CD14-positive monocyte (primary cell): ENCODE results near the gene LETM1. TPM values are rescaled to one million over a fixed set of nuclear protein-coding genes. Genes with fewer than 3 reads are reported as not detected.

ENCODE experiments used
- DNase-seq, 3 donors: peaks; one replicate each; pipeline ENCODE4 v3.0.0-alpha.2; 2011 to 2022
- H2AFZ ChIP-seq: 2 replicates; pipeline ENCODE4 v1.6.0; 2012; ENCODE audit warnings: mild to moderate bottlenecking, low read depth, low read length, inconsistent platforms; ENCODE audit not compliant: insufficient read depth, poor library complexity, severe bottlenecking
- H3K27ac ChIP-seq, 2 donors: 1 replicate in 1 of 2; 2 replicates in 1 of 2; pipeline ENCODE4 v1.5.1; 2012 to 2013; ENCODE audit warnings: low read length in 2 of 2, control low read depth in 1 of 2, inconsistent platforms in 1 of 2, low read depth in 1 of 2, mild to moderate bottlenecking in 1 of 2
- H3K27me3 ChIP-seq, 2 donors: one replicate each; pipeline versions ENCODE4 v1.6.0 to v1.6.1; 2011 to 2013; ENCODE audit warnings: low read length in 2 of 2; ENCODE audit not compliant: control insufficient read depth in 2 of 2, insufficient read depth in 2 of 2
- H3K36me3 ChIP-seq, 2 donors: replicated peaks in 1 of 2; 1 replicate in 1 of 2; 2 replicates in 1 of 2; pipeline versions ENCODE4 v1.5.1 to v1.6.1; 2012 to 2013; ENCODE audit warnings: low read length in 2 of 2, control low read depth in 1 of 2, inconsistent platforms in 1 of 2, mild to moderate bottlenecking in 1 of 2; ENCODE audit not compliant: insufficient read depth in 2 of 2, control insufficient read depth in 1 of 2
- H3K4me1 ChIP-seq, 2 donors: 1 replicate in 1 of 2; 2 replicates in 1 of 2; pipeline versions ENCODE4 v1.5.1 to v1.6.1; 2012 to 2013; ENCODE audit warnings: low read length in 2 of 2, control low read depth in 1 of 2, inconsistent platforms in 1 of 2, mild to moderate bottlenecking in 1 of 2, moderate library complexity in 1 of 2; ENCODE audit not compliant: insufficient read depth in 2 of 2, control insufficient read depth in 1 of 2
- H3K4me2 ChIP-seq: replicated peaks from 2 replicates; pipeline ENCODE3; 2012; ENCODE audit warnings: low read length, moderate library complexity, mild to moderate bottlenecking; ENCODE audit not compliant: poor library complexity, severe bottlenecking; ENCODE audit errors: extremely low read depth
- H3K4me3 ChIP-seq, 3 experiments: fragments of 200-600 bp in 1 of 3; sonication (generic) in 1 of 3; replicated peaks in 1 of 3; 1 replicate in 2 of 3; 2 replicates in 1 of 3; pipeline ENCODE4 v1.5.1; 2011 to 2013; ENCODE audit warnings: low read length in 3 of 3, mild to moderate bottlenecking in 3 of 3, control low read depth in 2 of 3, low read depth in 2 of 3, inconsistent platforms in 1 of 3, moderate library complexity in 1 of 3
- H3K79me2 ChIP-seq: 2 replicates; pipeline ENCODE4 v1.6.0; 2012; ENCODE audit warnings: mild to moderate bottlenecking, control low read depth, inconsistent platforms, low read length, moderate library complexity; ENCODE audit not compliant: insufficient read depth
- H3K9ac ChIP-seq: 2 replicates; pipeline ENCODE4 v1.6.0; 2017; ENCODE audit warnings: low read length, mild to moderate bottlenecking; ENCODE audit not compliant: insufficient read depth, poor library complexity, severe bottlenecking
- H3K9me3 ChIP-seq, 2 donors: replicated peaks in 1 of 2; 1 replicate in 1 of 2; 2 replicates in 1 of 2; pipeline versions ENCODE4 v1.5.1 to v1.6.1; 2012 to 2013; ENCODE audit warnings: low read length in 2 of 2, control low read depth in 1 of 2; ENCODE audit not compliant: control insufficient read depth in 1 of 2, insufficient read depth in 1 of 2
- H4K20me1 ChIP-seq: 2 replicates; pipeline ENCODE4 v1.6.0; 2012; ENCODE audit warnings: mild to moderate bottlenecking, low read length, control low read depth, moderate library complexity; ENCODE audit not compliant: insufficient read depth
- H3K27ac Mint-ChIP-seq, 7 donors: one replicate each; pipeline ENCODE4 v1.8.0; 2020; ENCODE audit warnings: mild to moderate bottlenecking in 7 of 7, mixed read lengths in 7 of 7, moderate library complexity in 6 of 7, inconsistent platforms in 2 of 7
- H3K27me3 Mint-ChIP-seq, 3 donors: one replicate each; pipeline ENCODE4 v1.8.0; 2021 to 2022; ENCODE audit warnings: low read depth in 3 of 3, mild to moderate bottlenecking in 3 of 3, mixed read lengths in 3 of 3, moderate library complexity in 3 of 3, inconsistent platforms in 1 of 3
- H3K36me3 Mint-ChIP-seq, 2 donors: one replicate each; pipeline ENCODE4 v1.8.0; 2020; ENCODE audit warnings: mixed read lengths in 2 of 2, inconsistent platforms in 1 of 2, mild to moderate bottlenecking in 1 of 2
- H3K4me1 Mint-ChIP-seq: one replicate; pipeline ENCODE4 v1.8.0; 2020; ENCODE audit warnings: mild to moderate bottlenecking, mixed read lengths
- H3K4me3 Mint-ChIP-seq, 2 donors: one replicate each; pipeline ENCODE4 v1.8.0; 2020; ENCODE audit warnings: mild to moderate bottlenecking in 2 of 2, mixed read lengths in 2 of 2, moderate library complexity in 1 of 2
- H3K9me3 Mint-ChIP-seq, 7 donors: one replicate each; pipeline ENCODE4 v1.8.0; 2020 to 2022; ENCODE audit warnings: mixed read lengths in 7 of 7, mild to moderate bottlenecking in 6 of 7, moderate library complexity in 6 of 7, inconsistent platforms in 2 of 7
- CTCF ChIP-seq: fragments of 200-600 bp; IDR thresholded peaks from one replicate; pipeline ENCODE4 v1.8.0; 2022; ENCODE audit warnings: antibody characterized with exemption, mild to moderate bottlenecking
- WGBS: methylation state at CpG from one replicate; pipeline ENCODE4 v1.1.5; 2013; ENCODE audit warnings: missing lambda C conversion rate; ENCODE audit not compliant: insufficient coverage; 5-methylcytosine and 5-hydroxymethylcytosine counted together
- intact Hi-C, 2 donors: fragments of 100-400 bp; cut with micrococcal nuclease; formaldehyde crosslinking; loops; one replicate each; pipeline versions ENCODE4 v1.15.0 to v1.15.1; 2023
- polyA plus RNA-seq, 3 donors: library from polyadenylated mRNA; depleted of rRNA in 1 of 3; unstranded in 2 of 3; stranded (reverse) in 1 of 3; fragments of 300-500 nt in 2 of 3; fragments of >200 nt in 1 of 3; fragmentation: Illumina TruSeq in 2 of 3; gene quantifications; 1 replicate in 2 of 3; 2 replicates in 1 of 3; pipeline ENCODE4 v1.2.3, GENCODE V29; 2012 to 2021

The LETM1 gene
- polyA plus RNA-seq, 3 donors = 6.2 to 18.6 (median 9.0) TPM

DNA sequence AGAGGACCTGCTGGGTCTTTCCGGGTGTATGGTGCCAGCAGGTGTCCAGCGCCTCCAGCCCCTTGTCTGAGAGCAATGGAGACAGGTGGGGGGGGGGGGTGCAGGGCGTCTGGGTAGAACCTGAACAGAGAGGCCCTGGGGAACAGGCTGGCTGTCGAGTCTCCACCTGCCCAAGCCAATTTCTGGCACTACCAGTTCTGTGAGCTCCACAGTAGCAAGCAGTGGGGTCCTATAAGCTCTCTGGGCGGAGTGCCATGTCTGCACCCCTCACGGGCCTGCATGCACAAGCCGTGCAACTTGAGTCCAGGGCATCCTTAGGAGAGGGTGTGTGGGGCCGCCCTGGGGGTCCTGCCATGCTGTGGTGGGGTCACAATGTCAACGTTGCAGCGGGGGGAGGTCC lies 72.9 kb downstream of the LETM1 start:
- intact Hi-C loops = no loop called here
- WGBS = 92% methylated on average over 6 of the region's 10 CpGs
- H3K4me1 ChIP-seq = no peaks in the 10 kb centered on the region
- no peak overlapping the region for H3K4me3 ChIP-seq
- Mint-ChIP-seq H3K4me3 (no peak overlapping the region), H3K27me3 (peaks cover 0 to 4% (median 2%) of the 10 kb centered on the region in 3 donors), H3K4me1 (no peaks in the 10 kb centered on the region), H3K36me3 (no peaks in the 10 kb centered on the region), H3K27ac (no peak overlapping the region), H3K9me3 (peaks cover 0 to 3% (median 0%) of the 10 kb centered on the region in 7 donors)
- TF ChIP-seq CTCF = no peak
- no peak for DNase-seq
- no peaks in the 10 kb centered on the region for H3K27me3 ChIP-seq
- no peaks in the 10 kb centered on the region for H3K36me3 ChIP-seq
- no peak overlapping the region for H3K4me2 ChIP-seq
- H2AFZ ChIP-seq = no peak overlapping the region
- no peaks in the 10 kb centered on the region for H3K79me2 ChIP-seq
- H3K27ac ChIP-seq = no peak overlapping the region
- H3K9me3 ChIP-seq = no peaks in the 10 kb centered on the region
- no peaks in the 10 kb centered on the region for H4K20me1 ChIP-seq
- no peak overlapping the region for H3K9ac ChIP-seq

GRCh38 chr4:1780435-1780834 lies 75.5 kb downstream of the LETM1 start:
- no peak overlapping the region for H3K4me3 Mint-ChIP-seq
- no peak overlapping the region for H3K27ac Mint-ChIP-seq
- H3K36me3 Mint-ChIP-seq = no peaks in the 10 kb centered on the region
- DNase-seq = no peak
- H3K4me1 Mint-ChIP-seq = no peaks in the 10 kb centered on the region
- Histone ChIP-seq H3K9ac (no peak overlapping the region), H3K36me3 (no peaks in the 10 kb centered on the region), H3K4me2 (no peak overlapping the region), H2AFZ (no peak overlapping the region), H3K79me2 (no peaks in the 10 kb centered on the region), H3K4me3 (no peak overlapping the region), H3K27ac (no peak overlapping the region), H3K9me3 (no peaks in the 10 kb centered on the region), H3K27me3 (no peaks in the 10 kb centered on the region), H4K20me1 (no peaks in the 10 kb centered on the region), H3K4me1 (no peaks in the 10 kb centered on the region)
- WGBS = 95% methylated on average over 14 of the region's 14 CpGs
- peaks cover 0 to 4% (median 0%) of the 10 kb centered on the region in 3 donors for H3K27me3 Mint-ChIP-seq
- TF ChIP-seq CTCF = no peak
- intact Hi-C loops = no loop called here
- peaks cover 0 to 3% (median 0%) of the 10 kb centered on the region in 7 donors for H3K9me3 Mint-ChIP-seq
